GM18870 (cell line): ENCODE results near the gene SF3B6.
A peak's percentile ranks its signal among the peaks of the same experiment; 100 is the strongest.
"Not testable (repeated sequence)": the region's sequence is repeated elsewhere in the genome, so short reads cannot be mapped to it uniquely, and the experiment has no call there.

ENCODE experiments used
- ATAC-seq: cut with Tn5 transposase; IDR thresholded peaks from one replicate; pipeline ENCODE4 v1.9.1; 2021; ENCODE audit warnings: moderate library complexity; ENCODE audit not compliant: unreplicated experiment

SF3B6 gene

DNA sequence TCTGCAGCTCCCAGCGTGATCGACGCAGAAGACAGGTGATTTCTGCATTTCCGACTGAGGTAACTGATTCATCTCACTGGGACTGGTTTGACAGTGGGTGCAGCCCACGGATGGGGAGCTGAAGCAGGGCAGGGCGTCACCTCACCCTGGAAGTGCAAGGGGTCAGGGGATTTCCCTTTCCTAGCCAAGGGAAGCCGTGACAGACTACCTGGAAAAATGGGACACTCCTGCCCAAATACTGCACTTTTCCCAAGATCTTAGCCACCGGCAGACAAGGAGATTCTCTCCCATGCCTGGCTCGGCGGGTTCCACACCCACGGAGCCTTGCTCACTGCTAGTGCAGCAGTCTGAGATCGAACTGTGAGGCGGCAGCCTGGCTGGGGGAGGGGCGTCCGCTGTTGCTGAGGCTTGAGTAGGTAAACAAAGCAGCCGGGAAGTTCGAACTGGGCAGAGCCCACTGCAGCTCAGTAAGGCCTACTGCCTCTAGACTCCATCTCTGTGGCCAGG lies 19.1 kb upstream of the SF3B6 start:
- not testable (repeated sequence) for ATAC-seq

GRCh38 chr2:24093270-24093669 lies 17.1 kb upstream of the SF3B6 start:
- ATAC-seq: not testable (repeated sequence)

- ATAC-seq: no peak
Observed at GRCh38 chr2:24088821-24089359, 12.8 kb upstream of the SF3B6 start.

DNA sequence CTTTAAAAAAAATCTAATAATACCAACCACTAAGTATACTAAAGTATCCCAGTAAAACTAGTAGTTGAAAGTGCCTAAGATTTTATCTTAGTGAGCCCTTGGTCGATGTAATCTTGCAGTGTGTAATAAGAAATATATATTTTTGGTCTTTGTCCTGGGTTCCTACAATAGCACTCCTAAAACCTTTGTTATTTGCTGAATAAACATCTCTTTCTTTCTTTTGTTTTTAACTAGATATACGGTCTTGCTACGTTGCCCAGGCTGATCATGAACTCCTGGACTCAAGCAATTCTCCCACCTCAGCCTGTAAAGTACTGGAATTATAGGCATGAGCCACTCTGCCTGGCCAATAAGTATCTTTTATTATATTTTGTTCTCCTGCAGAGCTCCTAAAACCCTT lies 10.9 kb upstream of the SF3B6 start:
- ATAC-seq: no peak

DNA sequence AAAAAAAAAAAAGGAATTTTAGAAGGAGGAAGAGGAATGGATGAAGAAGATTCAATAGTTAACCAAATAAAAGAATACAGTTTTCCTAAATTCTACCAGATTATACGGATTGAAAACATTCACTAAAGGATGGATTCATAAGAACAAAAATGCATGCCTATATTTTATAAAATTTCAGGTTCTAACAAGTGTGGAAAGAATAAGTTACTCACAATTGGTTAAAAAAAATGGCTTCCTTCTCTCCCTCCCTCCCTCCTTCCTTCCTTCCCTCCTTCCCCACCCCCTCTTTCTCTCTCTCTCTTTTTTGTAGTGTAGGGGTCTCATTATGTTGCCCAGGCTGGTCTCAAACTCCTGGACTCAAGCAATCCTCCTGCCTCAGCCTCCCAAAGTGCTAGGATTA lies 10.1 kb upstream of the SF3B6 start:
- ATAC-seq: no peak

DNA sequence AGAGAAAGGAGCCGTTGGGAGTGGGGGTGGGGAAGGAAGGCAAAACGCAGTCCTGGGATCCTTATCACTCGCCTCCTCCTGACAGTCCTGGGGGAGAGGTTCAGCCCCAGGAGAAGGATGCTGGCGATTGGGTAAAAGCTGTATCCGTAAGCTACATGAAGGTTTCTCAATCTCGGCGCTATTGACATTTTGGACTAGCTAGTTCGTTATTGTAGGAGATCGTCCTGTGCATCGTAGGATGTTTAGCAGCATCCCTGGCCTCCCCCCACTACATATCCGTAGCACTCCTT lies 9.0 kb upstream of the SF3B6 start:
- no peak for ATAC-seq

- ATAC-seq: peak; percentile 47
Observed at GRCh38 chr2:24084386-24085199, 8.5 kb upstream of the SF3B6 start, which contains the start of gene TP53I3. Gene TP53I3 (minus strand): TSS chr2:24084834. CDS start chr2:24084326, 508 bp downstream.

GRCh38 chr2:24083567-24084385 lies 7.7 kb upstream of the SF3B6 start:
- peak; percentile 72 for ATAC-seq

- ATAC-seq: no peak
Observed at GRCh38 chr2:24082787-24083566, 6.9 kb upstream of the SF3B6 start.

DNA sequence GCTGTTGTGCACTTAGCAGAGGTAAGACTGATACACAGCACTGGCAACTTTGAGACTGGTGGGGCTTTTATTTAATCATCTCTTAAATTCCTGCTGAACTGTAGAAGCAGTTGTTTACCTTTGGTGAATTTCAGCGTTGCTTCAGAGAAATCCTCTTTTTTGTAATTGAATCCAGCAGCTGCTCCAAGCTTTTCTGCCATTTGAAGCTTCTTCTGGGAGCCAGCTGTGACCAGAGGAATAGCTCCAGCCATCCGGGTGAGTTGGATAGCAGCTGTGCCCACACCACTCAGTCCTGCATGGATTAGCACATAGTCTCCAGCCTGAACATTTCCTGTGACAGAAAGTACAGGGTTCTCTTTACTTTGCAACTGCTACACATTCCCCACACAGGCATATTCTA lies 4.6 kb upstream of the SF3B6 start:
- no peak for ATAC-seq

- no peak for ATAC-seq
Observed at GRCh38 chr2:24077879-24078278, 1.8 kb upstream of the SF3B6 start.

- ATAC-seq: no peak
Observed at GRCh38 chr2:24077535-24077877, 1.4 kb upstream of the SF3B6 start.

GRCh38 chr2:24076849-24077534 lies 866 bp upstream of the SF3B6 start:
- ATAC-seq: no peak

DNA sequence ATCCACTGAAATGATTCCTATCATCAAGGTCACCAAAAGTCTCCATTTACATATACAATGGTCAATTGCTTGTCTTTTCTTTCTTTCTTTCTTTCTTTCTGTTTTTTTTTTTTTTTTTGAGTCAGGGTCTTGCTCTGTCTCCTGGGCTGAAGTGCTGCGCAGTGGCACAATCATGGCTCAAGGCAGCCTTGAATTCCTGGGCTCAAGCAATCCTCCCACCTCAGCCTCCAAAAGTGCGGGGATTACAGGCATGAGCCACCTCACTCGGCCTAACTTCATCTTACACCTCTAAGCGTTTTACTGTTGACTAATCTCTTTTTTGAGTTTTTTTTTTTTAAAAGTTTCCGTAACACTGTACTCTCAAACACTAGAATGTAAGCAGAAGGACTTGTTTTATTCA lies 867 bp downstream of the SF3B6 start:
- ATAC-seq: no peak

- no peak for ATAC-seq
Observed at GRCh38 chr2:24073816-24074215, 2.3 kb downstream of the SF3B6 start.

GRCh38 chr2:24072259-24072658 lies 3.9 kb downstream of the SF3B6 start:
- no peak for ATAC-seq

GRCh38 chr2:24065341-24065740 lies 10.8 kb downstream of the SF3B6 start:
- no peak for ATAC-seq

- no peak for ATAC-seq
Observed at GRCh38 chr2:24058564-24059271, 17.4 kb downstream of the SF3B6 start.

- no peak for ATAC-seq
Observed at GRCh38 chr2:24055750-24056149, 20.4 kb downstream of the SF3B6 start.
